Adrenal gland (tissue), 12 donors: ENCODE measurements around the gene WDFY4. TPM values are rescaled to one million over a fixed set of nuclear protein-coding genes. Genes with fewer than 3 reads are reported as not detected.

Experiments used
- DNase-seq, 7 donors: peaks; one replicate each; pipeline ENCODE4 v3.0.0-alpha.2; 2019 to 2020
- H3K27ac ChIP-seq, 5 donors: fragments of 200-600 bp; sonication (generic) in 4 of 5; 1 replicate in 3 of 5; 2 replicates in 2 of 5; pipeline versions ENCODE4 v1.5.1 to v1.8.0; 2016 to 2020; ENCODE audit warnings: mild to moderate bottlenecking in 1 of 5
- H3K27me3 ChIP-seq: fragments of 200-600 bp; 2 replicates; pipeline ENCODE4 v1.8.0; 2021
- H3K36me3 ChIP-seq, 2 donors: fragments of 200-600 bp; replicated peaks in 1 of 2; 1 replicate in 1 of 2; 2 replicates in 1 of 2; pipeline versions ENCODE4 v1.5.1 to v1.8.0; 2018 to 2022
- H3K4me1 ChIP-seq, 2 donors: fragments of 200-600 bp; replicated peaks in 1 of 2; 1 replicate in 1 of 2; 2 replicates in 1 of 2; pipeline versions ENCODE4 v1.5.1 to v1.8.0; 2018 to 2021
- H3K4me3 ChIP-seq, 4 donors: fragments of 200-600 bp; sonication (generic) in 3 of 4; one replicate each; pipeline ENCODE4 v1.5.1; 2016 to 2018
- H3K9me3 ChIP-seq, 3 donors: fragments of 200-600 bp; sonication (generic) in 1 of 3; replicated peaks in 1 of 3; 1 replicate in 2 of 3; 2 replicates in 1 of 3; pipeline versions ENCODE4 v1.5.1 to v1.8.0; 2016 to 2021
- CTCF ChIP-seq, 6 experiments: fragments of 450-650 bp in 4 of 6; fragments of 200-600 bp in 2 of 6; sonication (generic) in 1 of 6; IDR thresholded peaks; 1 replicate in 5 of 6; 2 replicates in 1 of 6; pipeline versions ENCODE4 v1.5.1 to v1.8.0; 2016 to 2021; ENCODE audit warnings: antibody characterized with exemption in 6 of 6, mild to moderate bottlenecking in 2 of 6, moderate library complexity in 1 of 6
- POLR2A ChIP-seq, 2 donors: fragments of 450-650 bp; IDR thresholded peaks; one replicate each; pipeline ENCODE4 v1.6.1; 2017; ENCODE audit warnings: antibody characterized with exemption in 2 of 2, mild to moderate bottlenecking in 2 of 2, moderate library complexity in 1 of 2
- WGBS, 4 donors: extraction: QIAGEN DNeasy Blood & Tissue Kit in 2 of 4; methylation state at CpG; one replicate each; pipeline versions ENCODE4 v1.1.5 to v1.1.7; 2013 to 2017; 5-methylcytosine and 5-hydroxymethylcytosine counted together
- intact Hi-C, 2 donors: fragments of 100-400 bp; cut with DNase I; formaldehyde crosslinking; loops; one replicate each; pipeline versions ENCODE4 v1.14.1 to v1.15.0; 2022 to 2023
- polyA plus RNA-seq, 3 donors: library from polyadenylated mRNA; stranded (reverse); fragments of 200-250 nt in 2 of 3; fragments of 350-450 nt in 1 of 3; fragmentation: Illumina TruSeq in 1 of 3; extraction: RNeasy Lipid Tissue Mini Kit (QIAGEN cat#74804) in 1 of 3; gene quantifications; one replicate each; pipeline ENCODE4 v1.2.3, GENCODE V29; 2013 to 2014
- total RNA-seq, 9 donors: library from RNA; depleted of rRNA in 4 of 9; stranded (reverse); fragments of >200 nt in 4 of 9; fragments of 120-200 nt in 1 of 9; fragmentation: NEBNext Ultra II Directional in 1 of 9; extraction: Animal tissue kit (Norgen Biotek cat#: 25700) in 1 of 9; gene quantifications; one replicate each; pipeline versions ENCODE4 v1.1.0 to v1.2.4, GENCODE V29; 2013 to 2023
- donor health status: healthy with polysubstance abuse.
- donor health status: Bipolar disorder and iron deficiency.
- donor health status: DM: yes; HTN: yes; CAD: no.
- donor health status: DM: no; HTN: no; CAD: no.
- donor health status: DM: no; HTN: no; CAD: no.
- donor health status: DM: yes; HTN: yes; CAD: no.

The WDFY4 gene
- total and polyA plus RNA-seq, 12 donors = 0.61 to 9.9 (median 5.7) TPM

- intact Hi-C loops = no loop called here
- H3K9me3 ChIP-seq = peaks cover 0 to 8% (median 6%) of the 10 kb centered on the region in 3 donors
Observed at GRCh38 chr10:48856855-48857254, 172.2 kb downstream of the WDFY4 start.

GRCh38 chr10:48872234-48872633 is 187.6 kb downstream of the WDFY4 start:
- no peak for DNase-seq
- Histone ChIP-seq H3K9me3 (no peaks in the 10 kb centered on the region), H3K36me3 (no peaks in the 10 kb centered on the region), H3K4me1 (no peaks in the 10 kb centered on the region), H3K27me3 (no peaks in the 10 kb centered on the region), H3K4me3 (no peak overlapping the region), H3K27ac (no peak overlapping the region)
- intact Hi-C loops = no loop called here
- 73 to 87% (median 79%) methylated on average over 1 of the region's 1 CpG for WGBS, 4 donors
- no peak for TF ChIP-seq CTCF (IDR thresholded peaks at IDR 0.05)
- no peak for TF ChIP-seq POLR2A (IDR thresholded peaks at IDR 0.05)

More at GRCh38 chr10:48856855-48857254, 172.2 kb downstream of the WDFY4 start:
- Histone ChIP-seq H3K27ac (no peak overlapping the region), H3K36me3 (no peaks in the 10 kb centered on the region), H3K27me3 (no peaks in the 10 kb centered on the region), H3K4me1 (no peaks in the 10 kb centered on the region), H3K4me3 (no peak overlapping the region)
- TF ChIP-seq POLR2A (IDR thresholded peaks at IDR 0.05) = no peak
- TF ChIP-seq CTCF (IDR thresholded peaks at IDR 0.05) = no peak
- no peak for DNase-seq

- no peak for DNase-seq
- 84 to 91% (median 87%) methylated on average over 3 of the region's 3 CpGs for WGBS, 4 donors
Observed at GRCh38 chr10:48878091-48878490, 193.4 kb downstream of the WDFY4 start.

GRCh38 chr10:48879451-48879850 is 194.8 kb downstream of the WDFY4 start:
- no peak overlapping the region for H3K4me3 ChIP-seq
- no peaks in the 10 kb centered on the region for H3K9me3 ChIP-seq
- H3K27ac ChIP-seq = no peak overlapping the region
- H3K36me3 ChIP-seq = no peaks in the 10 kb centered on the region
- no peaks in the 10 kb centered on the region for H3K4me1 ChIP-seq
- WGBS, 4 donors = 68 to 89% (median 77%) methylated on average over 5 of the region's 5 CpGs
- TF ChIP-seq POLR2A (IDR thresholded peaks at IDR 0.05) (no peak), CTCF (IDR thresholded peaks at IDR 0.05) (no peak)
- DNase-seq = no peak
- H3K27me3 ChIP-seq = no peaks in the 10 kb centered on the region
- intact Hi-C loops = no loop called here

More at GRCh38 chr10:48878091-48878490, 193.4 kb downstream of the WDFY4 start:
- TF ChIP-seq CTCF (IDR thresholded peaks at IDR 0.05) = no peak
- no peak overlapping the region for H3K27ac ChIP-seq
- no peaks in the 10 kb centered on the region for H3K9me3 ChIP-seq
- H3K4me3 ChIP-seq = no peak overlapping the region
- no peaks in the 10 kb centered on the region for H3K4me1 ChIP-seq
- intact Hi-C loops = no loop called here
- H3K27me3 ChIP-seq = no peaks in the 10 kb centered on the region
- H3K36me3 ChIP-seq = no peaks in the 10 kb centered on the region
